Measurements from ENCODE around the gene KIRREL1. TPM values are rescaled to one million over a fixed set of nuclear protein-coding genes. Genes with fewer than 3 reads are reported as not detected.

Gene KIRREL1
- total RNA-seq, 2 donors from 2014 or later, result 18.6 to 50.2 TPM

GRCh38 chr1:158017800-158018595, 24.6 kb downstream of the KIRREL1 start:
- DNase-seq (ENCODE audit: low spot score), result no peak
- TF ChIP-seq CTCF (IDR thresholded peaks at IDR 0.05), result no peak
- no peak for TF ChIP-seq POLR2AphosphoS5 (IDR thresholded peaks at IDR 0.05)
- 76% methylated on average over 4 of the region's 4 CpGs for WGBS
- Histone ChIP-seq H3K27me3 (replicated peaks; ENCODE audit: insufficient read depth) (no peaks in the 10 kb centered on the region), H3K9me3 (no peaks in the 10 kb centered on the region), H3K27ac (peak overlapping the region; percentile 71 to 78), H3K4me3 (no peak overlapping the region), H3K4me1 (replicated peaks) (peaks cover 6% of the 10 kb centered on the region), H3K36me3 (no peaks in the 10 kb centered on the region)
- intact Hi-C loops (cut with DNase I), result no loop called here

- Histone ChIP-seq H3K36me3 (no peaks in the 10 kb centered on the region), H3K9me3 (no peaks in the 10 kb centered on the region), H3K27ac (peak overlapping the region; percentile 71 to 78), H3K4me1 (replicated peaks) (peaks cover 6% of the 10 kb centered on the region), H3K27me3 (replicated peaks; ENCODE audit: insufficient read depth) (no peaks in the 10 kb centered on the region), H3K4me3 (no peak overlapping the region)
- intact Hi-C loops (cut with DNase I), result no loop called here
- WGBS, result 18% methylated on average over 4 of the region's 4 CpGs
- peak; percentile 40 for DNase-seq (ENCODE audit: low spot score)
- TF ChIP-seq POLR2A (IDR thresholded peaks at IDR 0.05) (no peak), POLR2AphosphoS5 (IDR thresholded peaks at IDR 0.05) (peak; percentile 64), CTCF (IDR thresholded peaks at IDR 0.05) (no peak)
These were observed 25.9 kb downstream of the KIRREL1 start for GRCh38 chr1:158019171-158019868.

- intact Hi-C loops (cut with DNase I), result no loop called here
- WGBS, result 75% methylated on average over 4 of the region's 4 CpGs
- Histone ChIP-seq H3K4me3 (no peak overlapping the region), H3K36me3 (no peaks in the 10 kb centered on the region), H3K9me3 (no peaks in the 10 kb centered on the region), H3K4me1 (replicated peaks) (peaks cover 6% of the 10 kb centered on the region), H3K27me3 (replicated peaks; ENCODE audit: insufficient read depth) (no peaks in the 10 kb centered on the region), H3K27ac (peak overlapping the region; percentile 71 to 78)
- DNase-seq (ENCODE audit: low spot score), result no peak
- no peak for TF ChIP-seq POLR2AphosphoS5 (IDR thresholded peaks at IDR 0.05)
- TF ChIP-seq CTCF (IDR thresholded peaks at IDR 0.05), result no peak
- TF ChIP-seq POLR2A (IDR thresholded peaks at IDR 0.05), result no peak
These were observed 26.9 kb downstream of the KIRREL1 start for GRCh38 chr1:158020259-158020885.

- TF ChIP-seq CTCF (IDR thresholded peaks at IDR 0.05), result no peak
- TF ChIP-seq POLR2AphosphoS5 (IDR thresholded peaks at IDR 0.05), result no peak
- TF ChIP-seq POLR2A (IDR thresholded peaks at IDR 0.05), result no peak
- H3K4me3 ChIP-seq, result no peak overlapping the region
- H3K27me3 ChIP-seq (replicated peaks; ENCODE audit: insufficient read depth), result no peaks in the 10 kb centered on the region
- 47% methylated on average over 6 of the region's 6 CpGs for WGBS
- peak overlapping the region in 1 of 2 donors; percentile 78 for H3K27ac ChIP-seq
- H3K36me3 ChIP-seq, result no peaks in the 10 kb centered on the region
- no peak for DNase-seq (ENCODE audit: low spot score)
- no peaks in the 10 kb centered on the region for H3K9me3 ChIP-seq
- intact Hi-C loops (cut with DNase I), result no loop called here
- peaks cover 6% of the 10 kb centered on the region for H3K4me1 ChIP-seq (replicated peaks)
These were observed 27.6 kb downstream of the KIRREL1 start for GRCh38 chr1:158020886-158021620.
